Motor neuron (in vitro differentiated cells): ENCODE measurements around the gene DLG1. TPM values are rescaled to one million over a fixed set of nuclear protein-coding genes. Genes with fewer than 3 reads are reported as not detected.

Source experiments
- ATAC-seq, 8 experiments: fragments of 200-7000 bp; cut with Tn5 transposase; replicated peaks in 6 of 8; 2 replicates each; pipeline ENCODE4 v1.8.0; 2021; ENCODE audit warnings: mild to moderate bottlenecking in 8 of 8, moderate library complexity in 8 of 8
- H3K27ac ChIP-seq, 2 donors: fragments of 250-450 bp; sonication (Bioruptor Pico); 2 replicates each; pipeline ENCODE4 v1.9.0; 2021; ENCODE audit warnings: antibody characterized with exemption in 2 of 2, mild to moderate bottlenecking in 2 of 2, moderate library complexity in 1 of 2
- H3K4me1 ChIP-seq, 2 donors: fragments of 250-450 bp; sonication (Bioruptor Pico); replicated peaks in 1 of 2; 2 replicates each; pipeline ENCODE4 v1.6.1; 2021; ENCODE audit warnings: antibody characterized with exemption in 2 of 2, mild to moderate bottlenecking in 2 of 2, moderate library complexity in 1 of 2
- H3K4me3 ChIP-seq, 5 donors: fragments of 250-450 bp; sonication (Bioruptor Pico); 2 replicates each; pipeline ENCODE4 v1.9.0; 2021; ENCODE audit warnings: antibody characterized with exemption in 5 of 5, mild to moderate bottlenecking in 5 of 5, moderate library complexity in 4 of 5
- WGBS, 10 experiments: fragments of 450-650 bp; shearing (Covaris generic); methylation state at CpG; one replicate each; pipeline ENCODE4 v1.0.0; 2022; 5-methylcytosine and 5-hydroxymethylcytosine counted together
- in situ Hi-C, 9 experiments: fragments of 400-800 bp; cut with MboI; loops; one replicate each; pipeline ENCODE4 v1.15.0; 2021; ENCODE audit warnings: low sequenced_read_pairs in 9 of 9, low pct_unique_long_range_greater_than_20kb in 2 of 9; ENCODE audit not compliant: unreplicated experiment in 9 of 9
- total RNA-seq, 8 experiments: library from RNA; unstranded; fragments of 300-600 nt; gene quantifications; 2 replicates each; pipeline versions ENCODE4 v1.2.3 to v1.2.4, GENCODE V29; 2022

The DLG1 gene
- total RNA-seq, result 100 to 1,000 TPM in 1 of 8 experiments, 10 to 100 TPM in 7; 20.3 to 109 (median 47.7) TPM

DNA sequence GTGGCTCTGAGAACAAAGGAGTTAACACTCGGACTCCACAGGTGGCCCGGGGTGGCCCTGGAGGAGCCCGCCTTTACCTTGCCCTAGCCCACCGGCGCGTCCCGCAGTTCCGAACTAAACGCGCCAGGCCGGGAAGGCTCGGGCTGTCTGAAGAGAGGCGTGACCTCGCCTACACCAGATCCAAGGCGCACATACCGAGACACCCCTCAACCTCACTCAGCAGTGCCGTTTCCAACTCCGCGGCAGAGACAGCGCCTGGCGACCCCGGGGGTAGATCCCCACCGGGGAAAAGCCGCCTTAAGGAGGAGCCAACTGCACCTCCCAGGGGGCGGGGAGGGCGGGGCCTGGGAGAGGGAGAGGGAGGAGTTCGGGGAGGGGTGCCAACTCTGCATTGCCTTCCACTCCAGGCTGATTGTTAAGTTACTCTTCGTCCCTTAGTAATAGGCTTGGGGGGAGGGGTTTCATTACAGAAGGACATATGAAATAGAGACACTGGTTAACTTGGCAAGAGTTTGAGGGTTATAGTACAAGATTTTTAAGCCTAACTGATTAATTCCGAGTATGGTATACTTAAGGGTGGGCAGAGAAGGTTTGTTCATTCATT lies at the start of gene DLG1:
DLG1 (minus strand) TSS at position 272 of the 604 bp plus-strand sequence. CDS start 1,408 bp downstream, outside the sequence.
- peak; percentile 55 to 74 (median 62) for ATAC-seq
- WGBS, 10 experiments, result 0 to 20% (median 0%) methylated on average over 1 of the region's 29 CpGs; no CpG with 5 or more reads in 7 of the 10 experiments
- Histone ChIP-seq H3K4me3 (peak within 1 kb of the TSS; percentile 59 to 94 (median 78)), H3K27ac (peak within 1 kb of the TSS; percentile 45 to 91), H3K4me1 (peaks cover 0 to 10% of the 10 kb centered on the region in 2 donors)
- in situ Hi-C loops, result loop anchor here in 2 of 9 experiments (25.0 kb wide), 2 partner anchors 164 to 214 kb away; no protein-coding TSS in a partner anchor

DNA sequence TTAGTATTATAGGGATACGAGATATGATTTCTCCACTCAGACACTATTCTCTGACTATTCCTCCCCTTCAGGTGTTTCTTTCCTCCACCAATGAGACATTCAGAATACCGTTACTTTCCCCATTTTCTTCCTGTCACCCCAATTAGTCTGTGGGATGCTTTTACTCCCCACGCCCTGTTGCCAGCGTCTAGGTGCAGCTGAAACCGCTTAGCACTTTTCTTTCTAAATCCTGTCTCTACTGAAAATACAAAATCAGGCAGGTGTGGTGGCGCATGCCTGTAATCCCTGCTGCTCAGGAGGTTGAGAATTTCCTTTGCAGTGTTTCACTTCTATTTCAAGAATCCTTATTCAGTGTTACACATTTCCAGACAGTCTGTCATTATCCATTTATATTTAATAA lies 49.6 kb upstream of the DLG1 start:
- H3K27ac ChIP-seq, result no peak overlapping the region
- ATAC-seq, result no peak

DNA sequence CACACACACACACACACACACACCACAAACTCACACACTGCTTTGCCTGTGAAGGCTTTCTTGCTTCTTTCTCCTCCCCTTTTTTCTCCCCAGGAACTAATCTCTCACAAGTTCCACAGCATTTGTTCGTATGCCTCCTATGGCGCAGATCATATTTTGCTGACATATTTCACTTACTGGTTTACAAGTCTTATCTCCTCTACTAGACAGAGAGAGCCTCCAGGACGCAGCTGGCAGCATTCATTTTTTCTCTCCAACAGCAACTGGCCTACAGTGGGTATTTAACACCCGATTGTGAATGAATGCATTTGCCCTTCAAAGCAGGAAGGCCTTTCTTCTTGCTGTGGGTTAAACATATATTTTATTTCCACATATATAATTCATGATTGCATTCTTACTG lies 47.0 kb upstream of the DLG1 start:
- WGBS, 10 experiments, result 58 to 93% (median 78%) methylated on average over 1 to 4 of the region's 4 CpGs; no CpG with 5 or more reads in 2 of the 10 experiments
- ATAC-seq, result no peak

More for the DNA sequence above, 49.6 kb upstream of the DLG1 start:
- WGBS, 10 experiments, result 64 to 100% (median 94%) methylated on average over 1 to 6 of the region's 6 CpGs
- in situ Hi-C loops, result no loop called here
- no peak overlapping the region for H3K4me3 ChIP-seq
- H3K4me1 ChIP-seq, result peaks cover 5 to 8% of the 10 kb centered on the region in 2 donors

DNA sequence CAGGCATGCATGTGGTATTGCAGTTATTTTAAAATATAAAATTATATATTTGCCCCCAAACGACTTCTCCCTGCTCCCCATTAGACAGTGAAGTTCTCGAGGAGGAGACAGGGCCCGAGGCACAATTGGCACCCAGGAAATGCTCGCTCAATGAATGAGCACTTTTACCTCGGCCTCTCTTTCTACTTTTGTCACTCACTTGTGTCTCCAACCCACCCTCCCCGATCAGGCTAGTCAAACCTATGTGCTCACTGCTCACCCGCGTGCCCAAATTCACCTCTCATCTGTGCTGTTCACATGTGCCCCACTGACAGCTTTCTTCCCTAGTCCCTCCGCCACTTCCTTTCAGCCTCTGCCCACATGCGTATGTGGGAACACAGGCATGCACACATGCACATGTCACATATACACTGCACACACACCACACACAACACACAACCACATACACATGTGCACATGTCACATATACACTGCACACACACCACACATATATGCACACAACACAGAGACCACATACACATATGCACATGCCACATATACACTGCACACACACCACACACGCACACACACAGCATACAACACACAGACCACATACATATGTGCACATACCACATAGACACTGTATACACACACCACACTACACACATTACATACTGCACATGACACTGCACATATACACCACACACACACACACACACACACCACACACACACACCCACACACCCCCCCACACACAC lies 46.3 kb upstream of the DLG1 start:
- no peak for ATAC-seq
- 60 to 100% (median 85%) methylated on average over 1 to 9 of the region's 11 CpGs; no CpG with 5 or more reads in 1 of the 10 experiments for WGBS, 10 experiments
- H3K4me3 ChIP-seq, result no peak overlapping the region
- in situ Hi-C loops, result no loop called here
- H3K4me1 ChIP-seq, result peaks cover 10 to 13% of the 10 kb centered on the region in 2 donors
- no peak overlapping the region for H3K27ac ChIP-seq

More for the DNA sequence above, 47.0 kb upstream of the DLG1 start:
- H3K4me1 ChIP-seq, result peaks cover 3 to 7% of the 10 kb centered on the region in 2 donors
- no peak overlapping the region for H3K27ac ChIP-seq
- in situ Hi-C loops, result no loop called here
- H3K4me3 ChIP-seq, result no peak overlapping the region

DNA sequence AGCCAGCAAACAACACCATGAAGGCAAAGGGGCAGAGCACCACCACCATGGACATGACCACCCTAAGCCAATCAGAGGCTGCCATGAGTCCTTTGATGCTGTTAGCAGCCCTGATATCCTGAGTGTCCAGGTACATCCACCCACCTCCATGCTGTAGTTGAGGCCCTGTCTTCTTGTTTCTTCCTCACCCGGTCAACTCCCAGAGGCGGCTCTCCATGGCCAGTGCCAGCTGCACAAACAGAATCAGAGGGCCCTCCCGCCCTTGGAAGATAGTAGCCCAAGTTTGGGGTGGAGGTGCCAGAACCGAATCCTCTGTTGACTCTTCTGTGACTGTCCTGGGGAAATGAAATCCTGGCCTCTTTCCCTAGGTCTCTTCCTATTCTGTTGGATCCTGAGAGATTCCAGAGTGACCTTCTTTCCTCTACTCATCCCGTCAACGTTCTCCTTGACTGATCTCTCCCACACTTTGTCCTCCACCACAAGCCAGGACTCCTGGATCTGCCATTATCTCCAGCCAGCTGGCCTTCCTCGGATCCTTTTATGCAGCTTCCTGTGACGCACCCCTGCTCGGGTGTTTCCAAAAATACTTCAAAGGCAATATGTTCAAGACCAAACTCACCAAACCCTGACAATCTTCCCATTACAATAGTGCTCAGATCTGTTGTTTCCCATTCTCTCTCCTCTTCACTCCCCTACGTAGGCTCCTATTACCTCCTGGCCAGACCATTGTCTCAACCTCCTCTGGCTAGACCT lies 45.4 kb upstream of the DLG1 start:
- peaks cover 15 to 21% of the 10 kb centered on the region in 2 donors for H3K4me1 ChIP-seq
- ATAC-seq, result no peak
- no peak overlapping the region for H3K27ac ChIP-seq
- 0 to 100% (median 83%) methylated on average over 1 to 8 of the region's 10 CpGs; no CpG with 5 or more reads in 2 of the 10 experiments for WGBS, 10 experiments
- in situ Hi-C loops, result no loop called here
- H3K4me3 ChIP-seq, result no peak overlapping the region

- 67 to 100% (median 92%) methylated on average over 1 to 6 of the region's 6 CpGs; no CpG with 5 or more reads in 2 of the 10 experiments for WGBS, 10 experiments
- in situ Hi-C loops, result no loop called here
- no peak for ATAC-seq
Measured at GRCh38 chr3:197343111-197343510, 44.7 kb upstream of the DLG1 start.

GRCh38 chr3:197340521-197340871 lies 42.1 kb upstream of the DLG1 start:
- ATAC-seq, result no peak
- Histone ChIP-seq H3K4me1 (peaks cover 19 to 23% of the 10 kb centered on the region in 2 donors), H3K4me3 (no peak overlapping the region), H3K27ac (peak overlapping the region; percentile 68)
- in situ Hi-C loops, result no loop called here

More at GRCh38 chr3:197343111-197343510, 44.7 kb upstream of the DLG1 start:
- Histone ChIP-seq H3K4me3 (no peak overlapping the region), H3K4me1 (peaks cover 15 to 21% of the 10 kb centered on the region in 2 donors), H3K27ac (no peak overlapping the region)

- Histone ChIP-seq H3K4me1 (peaks cover 24 to 26% of the 10 kb centered on the region in 2 donors), H3K4me3 (no peak overlapping the region), H3K27ac (peak overlapping the region; percentile 68)
- peak in 7 of 8 experiments; percentile 72 to 97 (median 88) for ATAC-seq
- in situ Hi-C loops, result no loop called here
- WGBS, 10 experiments, result 0 to 76% (median 46%) methylated on average over 1 to 8 of the region's 12 CpGs; no CpG with 5 or more reads in 4 of the 10 experiments
Measured at GRCh38 chr3:197339841-197340520, 41.6 kb upstream of the DLG1 start.

DNA sequence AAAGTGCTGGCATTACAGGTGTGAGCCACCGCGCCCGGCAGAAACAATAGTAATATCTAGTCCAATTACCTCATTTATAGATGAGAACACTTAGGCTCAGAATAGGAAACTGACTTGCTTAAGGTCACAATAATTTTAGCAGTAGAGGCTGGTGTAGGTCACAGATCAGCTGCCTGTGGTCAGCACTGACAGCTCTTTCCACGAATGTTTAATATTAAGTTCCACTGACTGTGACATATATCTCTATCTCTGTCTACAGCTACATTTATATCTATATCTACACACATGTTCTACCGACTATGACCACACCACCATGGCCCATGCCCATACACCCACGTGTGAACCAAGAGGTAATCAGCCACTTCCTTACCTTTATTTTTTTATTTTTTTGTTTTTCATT lies 40.2 kb upstream of the DLG1 start:
- peaks cover 32% of the 10 kb centered on the region in 2 donors for H3K4me1 ChIP-seq
- no peak overlapping the region for H3K27ac ChIP-seq
- no peak overlapping the region for H3K4me3 ChIP-seq
- in situ Hi-C loops, result no loop called here
- 90 to 100% (median 97%) methylated on average over 2 to 6 of the region's 6 CpGs; no CpG with 5 or more reads in 1 of the 10 experiments for WGBS, 10 experiments
- no peak for ATAC-seq

GRCh38 chr3:197337656-197338055 lies 39.2 kb upstream of the DLG1 start:
- WGBS, 10 experiments, result 86 to 100% (median 100%) methylated on average over 1 to 4 of the region's 4 CpGs; no CpG with 5 or more reads in 3 of the 10 experiments
- in situ Hi-C loops, result no loop called here
- peaks cover 34 to 40% of the 10 kb centered on the region in 2 donors for H3K4me1 ChIP-seq

DNA sequence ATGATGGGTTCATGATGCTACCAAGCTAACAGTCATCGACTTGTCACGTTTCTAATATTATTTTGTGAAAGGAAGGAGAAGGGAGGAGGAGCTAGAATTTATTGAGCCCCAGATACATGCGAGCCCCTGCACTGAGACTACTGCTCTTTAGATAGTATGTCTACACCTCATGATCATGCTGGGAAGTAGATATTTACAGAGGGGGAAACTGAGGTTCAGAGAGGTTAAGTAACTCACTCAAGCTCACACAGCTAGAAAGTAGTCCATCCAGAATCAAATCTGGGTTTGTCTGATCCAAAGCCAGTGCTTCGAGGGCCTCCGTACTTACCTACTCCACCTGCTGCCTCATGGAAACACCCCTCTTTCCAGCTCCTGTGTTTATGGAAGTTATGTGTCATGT lies 38.8 kb upstream of the DLG1 start:
- Histone ChIP-seq H3K27ac (no peak overlapping the region), H3K4me3 (no peak overlapping the region), H3K4me1 (peaks cover 34 to 40% of the 10 kb centered on the region in 2 donors)
- no peak for ATAC-seq
- in situ Hi-C loops, result no loop called here
- 55 to 100% (median 97%) methylated on average over 1 to 5 of the region's 5 CpGs; no CpG with 5 or more reads in 2 of the 10 experiments for WGBS, 10 experiments

More at GRCh38 chr3:197337656-197338055, 39.2 kb upstream of the DLG1 start:
- Histone ChIP-seq H3K4me3 (no peak overlapping the region), H3K27ac (no peak overlapping the region)
- no peak for ATAC-seq

DNA sequence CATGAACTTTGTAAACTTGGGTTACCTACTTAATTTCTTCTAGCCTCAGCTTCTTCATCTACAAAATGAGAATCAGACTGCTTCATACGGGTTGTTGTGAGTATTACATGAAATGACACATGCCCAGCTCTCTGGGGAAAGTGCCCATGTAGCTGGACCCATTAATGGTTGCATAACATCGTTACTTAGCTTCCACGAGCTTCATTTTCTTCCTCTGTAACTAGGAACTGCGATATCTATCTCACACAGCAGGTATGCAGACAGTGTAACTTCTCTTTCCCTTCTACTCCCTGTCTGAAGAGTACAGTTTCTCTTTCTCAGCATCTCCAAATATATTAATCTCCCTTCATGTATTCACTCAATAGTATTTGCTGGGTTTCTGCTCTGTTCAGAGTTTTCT lies 37.9 kb upstream of the DLG1 start:
- Histone ChIP-seq H3K27ac (no peak overlapping the region), H3K4me1 (peaks cover 35 to 42% of the 10 kb centered on the region in 2 donors), H3K4me3 (no peak overlapping the region)
- no peak for ATAC-seq
- WGBS, 10 experiments, result 20 to 100% (median 81%) methylated on average over 1 to 4 of the region's 4 CpGs
- in situ Hi-C loops, result no loop called here
